Renal cortex interstitium (tissue), 11 donors: Measurements from ENCODE around the gene HLTF. TPM values are rescaled to one million over a fixed set of nuclear protein-coding genes. Genes with fewer than 3 reads are reported as not detected.

Source experiments
- DNase-seq, 11 donors: peaks; one replicate each; pipeline ENCODE4 v3.0.0-alpha.2; 2013; ENCODE audit warnings: low read depth in 9 of 11, low spot score in 4 of 11; ENCODE audit errors: extremely low read depth in 1 of 11
- polyA plus RNA-seq, 3 donors: library from polyadenylated mRNA; unstranded; fragments of 120-200 nt; gene quantifications; one replicate each; pipeline ENCODE4 v1.2.1, GENCODE V29; 2013; ENCODE audit not compliant: insufficient read length in 3 of 3

Gene HLTF
- polyA plus RNA-seq, 3 donors = 38.0 to 46.1 (median 45.0) TPM

GRCh38 chr3:149037684-149038083, 48.6 kb downstream of the HLTF start:
- no peak for DNase-seq

- DNase-seq = no peak
Measured at GRCh38 chr3:149031096-149031495, 55.2 kb downstream of the HLTF start.

GRCh38 chr3:149026718-149027117, 59.6 kb downstream of the HLTF start:
- DNase-seq = no peak

- DNase-seq = no peak
Measured at GRCh38 chr3:149023951-149024350, 62.4 kb downstream of the HLTF start.

- no peak for DNase-seq
Measured at GRCh38 chr3:149021830-149022229, 64.5 kb downstream of the HLTF start.

GRCh38 chr3:149020839-149021252, 65.5 kb downstream of the HLTF start:
- DNase-seq = no peak

GRCh38 chr3:149020196-149020838, 66.0 kb downstream of the HLTF start:
- peak in 1 of 11 donors; percentile 7 for DNase-seq

- no peak for DNase-seq
Measured at GRCh38 chr3:149019580-149019979, 66.8 kb downstream of the HLTF start.

- no peak for DNase-seq
Measured at GRCh38 chr3:149018247-149018646, 68.1 kb downstream of the HLTF start.

- no peak for DNase-seq
Measured at GRCh38 chr3:149016669-149017541, 69.4 kb downstream of the HLTF start.

GRCh38 chr3:149016242-149016641, 70.1 kb downstream of the HLTF start:
- DNase-seq = no peak

GRCh38 chr3:149015393-149015792, 70.9 kb downstream of the HLTF start:
- no peak for DNase-seq

GRCh38 chr3:149013726-149014125, 72.6 kb downstream of the HLTF start:
- DNase-seq = no peak

- DNase-seq = no peak
Measured at GRCh38 chr3:149011676-149012075, 74.7 kb downstream of the HLTF start.

- no peak for DNase-seq
Measured at GRCh38 chr3:149010966-149011365, 75.4 kb downstream of the HLTF start.

- no peak for DNase-seq
Measured at GRCh38 chr3:149010504-149010951, 75.8 kb downstream of the HLTF start.

- no peak for DNase-seq
Measured at GRCh38 chr3:149009732-149010131, 76.6 kb downstream of the HLTF start.

GRCh38 chr3:149007567-149008257, 78.6 kb downstream of the HLTF start:
- DNase-seq = no peak

- DNase-seq = no peak
Measured at GRCh38 chr3:149005416-149005815, 80.9 kb downstream of the HLTF start.

- DNase-seq = peak in 1 of 11 donors; percentile 2
Measured at GRCh38 chr3:149004622-149005021, 81.7 kb downstream of the HLTF start.
